GM23248 (cell line): ENCODE data around the gene ATP2B3. TPM values are rescaled to one million over a fixed set of nuclear protein-coding genes. Genes with fewer than 3 reads are reported as not detected.
A peak's percentile ranks its signal among the peaks of the same experiment; 100 is the strongest.

Experiments
- DNase-seq: peaks from one replicate; pipeline ENCODE4 v3.0.0-alpha.2; 2015
- H2AFZ ChIP-seq: fragments of 200-600 bp; sonication (generic); 2 replicates; pipeline ENCODE4 v1.6.1; 2016; ENCODE audit warnings: antibody characterized with exemption
- H3F3A ChIP-seq: fragments of 200-600 bp; sonication (generic); 2 replicates; pipeline ENCODE4 v1.6.1; 2016; ENCODE audit warnings: mild to moderate bottlenecking, antibody characterized with exemption, mixed run types; ENCODE audit not compliant: insufficient read depth
- H3K27ac ChIP-seq: fragments of 200-600 bp; sonication (generic); 2 replicates; pipeline ENCODE4 v1.5.1; 2016; ENCODE audit warnings: mild to moderate bottlenecking
- H3K27me3 ChIP-seq: fragments of 200-600 bp; sonication (generic); replicated peaks from 2 replicates; pipeline ENCODE4 v1.6.1; 2016; ENCODE audit warnings: mild to moderate bottlenecking; ENCODE audit not compliant: insufficient read depth
- H3K36me3 ChIP-seq: fragments of 200-600 bp; sonication (generic); 2 replicates; pipeline ENCODE4 v1.6.1; 2016; ENCODE audit warnings: low read depth, mild to moderate bottlenecking
- H3K4me1 ChIP-seq: fragments of 200-600 bp; sonication (generic); 2 replicates; pipeline ENCODE4 v1.6.1; 2016; ENCODE audit warnings: mild to moderate bottlenecking; ENCODE audit not compliant: insufficient read depth
- H3K4me2 ChIP-seq: fragments of 200-600 bp; sonication (generic); one replicate; pipeline ENCODE4 v1.6.1; 2016; ENCODE audit warnings: mild to moderate bottlenecking; ENCODE audit not compliant: unreplicated experiment
- H3K4me3 ChIP-seq: fragments of 200-600 bp; sonication (generic); 2 replicates; pipeline ENCODE4 v1.5.1; 2016; ENCODE audit warnings: mild to moderate bottlenecking
- H3K79me2 ChIP-seq: fragments of 200-600 bp; sonication (generic); 2 replicates; pipeline ENCODE4 v1.6.1; 2016; ENCODE audit warnings: mild to moderate bottlenecking; ENCODE audit not compliant: insufficient read depth
- H3K9ac ChIP-seq: fragments of 200-600 bp; sonication (generic); 2 replicates; pipeline ENCODE4 v1.6.1; 2016; ENCODE audit warnings: mild to moderate bottlenecking
- H3K9me2 ChIP-seq: fragments of 200-600 bp; sonication (generic); 2 replicates; pipeline ENCODE4 v1.6.1; 2016; ENCODE audit warnings: mixed run types, mild to moderate bottlenecking, moderate library complexity; ENCODE audit not compliant: insufficient read depth
- H3K9me3 ChIP-seq: fragments of 200-600 bp; sonication (generic); one replicate; pipeline ENCODE4 v1.6.1; 2017; ENCODE audit warnings: low read depth
- H4K20me1 ChIP-seq: fragments of 200-600 bp; sonication (generic); 2 replicates; pipeline ENCODE4 v1.6.0; 2016; ENCODE audit not compliant: insufficient read depth
- EZH2 ChIP-seq: fragments of 200-600 bp; sonication (generic); IDR thresholded peaks from 2 replicates; pipeline ENCODE4 v1.6.1; 2018; ENCODE audit warnings: antibody characterized with exemption, mild to moderate bottlenecking; ENCODE audit not compliant: insufficient read depth, poor library complexity, severe bottlenecking
- EZH2phosphoT487 ChIP-seq: fragments of 200-600 bp; sonication (generic); IDR thresholded peaks from 2 replicates; pipeline ENCODE4 v1.6.1; 2018; ENCODE audit warnings: antibody characterized with exemption, moderate library complexity, mild to moderate bottlenecking, low read depth; ENCODE audit not compliant: insufficient read depth
- WGBS, 2 experiments: methylation state at CpG; one replicate each; pipeline ENCODE4 v1.1.6; 2015 to 2017; ENCODE audit warnings: low lambda C conversion rate in 2 of 2, low coverage in 1 of 2; ENCODE audit errors: missing lambda C conversion rate in 2 of 2; 5-methylcytosine and 5-hydroxymethylcytosine counted together
- in situ Hi-C: fragments of 300-500 bp; cut with MboI; formaldehyde crosslinking; loops from 2 replicates; pipeline ENCODE4 v1.15.0; 2020
- polyA plus RNA-seq: library from polyadenylated mRNA; unstranded; fragments of >200 nt; fragmentation: Nextera tagmentation; extraction: Ambion mirVana; gene quantifications from 2 replicates; pipeline ENCODE4 v1.2.1, GENCODE V29; 2016
- total RNA-seq: library from RNA; depleted of rRNA; stranded (reverse); fragments of >200 nt; shearing (Covaris generic); gene quantifications from 2 replicates; pipeline ENCODE4 v1.2.3, GENCODE V29; 2014

Gene ATP2B3
- total and polyA plus RNA-seq, 2 experiments from 2014 or later = not detected

DNA sequence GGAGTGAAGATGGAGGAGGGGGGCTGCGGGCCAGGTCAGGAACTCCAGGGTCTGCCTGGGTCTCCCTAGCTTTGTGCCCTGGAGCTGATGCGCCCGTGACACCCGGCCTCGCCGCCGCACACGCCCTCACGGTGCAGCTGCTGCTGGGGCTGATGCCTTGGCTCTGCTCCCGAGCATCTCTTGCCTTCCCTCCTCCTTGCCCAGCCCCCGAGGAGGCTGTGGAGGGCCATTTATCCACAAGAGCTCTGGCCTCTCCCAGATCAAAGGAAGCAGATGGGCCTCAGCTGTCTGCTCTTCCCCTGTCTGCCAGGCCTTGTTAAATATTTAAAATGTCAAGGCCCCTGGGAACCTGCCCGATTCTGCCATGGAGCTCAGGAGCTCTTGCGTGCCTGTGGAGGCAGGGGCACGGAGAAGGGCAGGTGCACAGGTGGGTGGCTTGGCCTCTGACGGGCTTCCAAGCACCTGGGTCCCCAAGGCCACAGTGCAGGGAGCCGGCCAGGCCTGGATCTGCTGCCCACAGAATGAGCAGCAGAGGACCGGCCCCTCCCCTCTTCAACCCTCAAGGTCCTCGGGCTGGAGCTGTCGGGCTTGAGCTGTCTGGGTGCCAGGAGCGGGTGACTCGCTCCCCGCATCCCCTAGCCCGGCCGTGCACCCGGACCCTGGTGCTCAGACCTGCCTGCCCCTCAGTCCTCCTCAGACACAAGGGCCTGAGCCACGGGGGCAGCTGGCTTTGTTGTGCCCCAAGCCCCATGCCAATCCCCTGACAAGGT, 20.3 kb downstream of the ATP2B3 start:
- Histone ChIP-seq H3K4me1 (no peaks in the 10 kb centered on the region), H3K9me3 (no peaks in the 10 kb centered on the region), H3K4me2 (no peak overlapping the region), H4K20me1 (no peaks in the 10 kb centered on the region), H3K9ac (no peak overlapping the region), H2AFZ (no peak overlapping the region), H3F3A (no peaks in the 10 kb centered on the region), H3K36me3 (no peaks in the 10 kb centered on the region), H3K27me3 (no peaks in the 10 kb centered on the region), H3K9me2 (no peaks in the 10 kb centered on the region), H3K79me2 (no peaks in the 10 kb centered on the region), H3K27ac (no peak overlapping the region), H3K4me3 (no peak overlapping the region)
- DNase-seq = no peak
- 53 to 55% methylated on average over 11 to 13 of the region's 26 CpGs for whole genome bisulfite sequencing, 2 experiments
- TF ChIP-seq EZH2 (no peak), EZH2phosphoT487 (no peak)
- in situ Hi-C loops = no loop called here

DNA sequence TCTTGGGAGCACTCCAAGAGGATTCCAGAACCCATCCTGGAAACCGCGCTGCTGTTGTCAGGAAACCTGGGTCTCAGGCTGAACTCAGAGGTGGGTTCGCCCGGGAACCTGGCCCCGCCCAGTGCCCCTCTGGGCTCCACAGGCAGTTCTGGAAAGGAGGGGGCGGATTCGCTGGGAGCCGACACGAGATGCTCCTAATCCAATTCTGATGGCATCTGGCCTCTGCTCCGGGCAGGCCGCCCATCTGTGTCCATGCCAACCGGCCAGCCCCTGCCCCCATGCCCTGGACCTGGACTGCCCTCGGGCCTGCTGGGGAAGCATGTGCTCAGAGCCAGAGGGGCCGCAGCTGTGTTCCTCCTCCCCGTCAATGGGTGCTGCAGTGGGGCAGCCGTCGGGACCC, 21.0 kb downstream of the ATP2B3 start:
- Histone ChIP-seq H3K9me3 (no peaks in the 10 kb centered on the region), H3K9me2 (no peaks in the 10 kb centered on the region), H4K20me1 (no peaks in the 10 kb centered on the region), H3K4me1 (no peaks in the 10 kb centered on the region), H3K9ac (no peak overlapping the region), H3K79me2 (no peaks in the 10 kb centered on the region), H3F3A (no peaks in the 10 kb centered on the region), H3K36me3 (no peaks in the 10 kb centered on the region), H3K27ac (no peak overlapping the region), H3K4me3 (no peak overlapping the region), H2AFZ (no peak overlapping the region), H3K27me3 (no peaks in the 10 kb centered on the region), H3K4me2 (no peak overlapping the region)
- WGBS, 2 experiments = 10 to 31% methylated on average over 5 to 11 of the region's 17 CpGs
- TF ChIP-seq EZH2 (no peak), EZH2phosphoT487 (no peak)
- no peak for DNase-seq
- in situ Hi-C loops = no loop called here

DNA sequence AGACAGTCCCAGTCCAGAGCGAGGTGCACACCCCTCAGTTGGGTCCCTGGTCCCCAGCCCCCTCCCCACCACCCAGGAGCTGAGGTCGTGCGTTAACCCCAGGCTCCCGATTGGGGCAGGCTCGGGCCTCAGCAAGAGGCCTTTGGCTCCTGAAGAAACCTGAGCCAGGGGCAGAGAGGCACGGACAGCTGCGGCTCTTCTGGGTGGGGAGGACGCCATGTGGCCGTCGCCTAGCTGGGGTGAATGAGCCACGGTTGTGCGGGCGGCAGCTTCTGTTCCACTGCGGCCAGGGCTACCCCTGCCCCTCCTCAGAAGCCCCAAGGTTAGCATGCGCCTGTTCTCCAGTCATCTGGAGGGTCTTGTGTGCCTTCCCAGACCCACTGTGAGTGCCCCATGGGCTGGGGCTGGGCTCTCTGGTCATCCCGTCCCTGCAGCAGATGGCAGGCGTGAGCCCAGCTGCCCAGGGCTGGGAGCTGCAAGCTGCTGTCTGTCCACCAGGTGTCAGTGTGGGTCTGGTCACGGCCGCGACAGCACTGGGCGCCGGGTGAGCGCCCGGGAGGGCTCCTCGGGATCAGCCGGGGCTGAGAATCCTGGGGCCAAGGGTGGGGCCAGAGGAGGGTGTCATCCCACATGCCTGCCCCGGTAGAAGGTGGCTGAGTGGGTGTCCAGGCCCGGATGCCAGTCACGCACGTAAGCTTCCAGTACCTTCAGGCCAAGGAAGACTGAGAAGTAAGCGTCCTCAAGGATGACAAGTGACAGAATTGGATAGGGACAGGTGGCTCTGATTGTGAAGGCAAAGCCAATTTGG, 21.9 kb downstream of the ATP2B3 start:
- H3K4me1 ChIP-seq = no peaks in the 10 kb centered on the region

DNA sequence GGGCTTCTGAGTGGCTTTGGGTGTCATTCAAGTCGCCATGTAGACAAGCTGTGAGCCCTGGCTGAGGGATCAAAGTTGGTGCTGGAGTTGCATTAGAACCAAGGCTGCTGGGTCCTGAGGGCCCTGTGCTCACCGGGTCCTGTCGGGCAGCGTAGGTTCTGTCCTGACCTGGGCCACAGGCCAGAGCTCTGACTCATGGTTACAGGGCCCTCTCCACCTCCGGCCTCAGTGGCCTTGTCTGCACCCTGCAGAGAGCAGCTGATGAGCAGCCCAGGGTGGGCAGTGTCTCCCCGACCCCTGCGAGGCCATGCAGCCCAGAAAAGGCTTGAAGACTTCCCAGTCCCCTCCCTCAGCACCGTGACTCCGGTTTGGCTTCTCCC, 22.5 kb downstream of the ATP2B3 start:
- Histone ChIP-seq H2AFZ (no peak overlapping the region), H3K27me3 (no peaks in the 10 kb centered on the region), H3K36me3 (no peaks in the 10 kb centered on the region), H3K9ac (no peak overlapping the region), H3F3A (no peaks in the 10 kb centered on the region), H4K20me1 (no peaks in the 10 kb centered on the region), H3K9me3 (no peaks in the 10 kb centered on the region), H3K27ac (no peak overlapping the region), H3K4me2 (no peak overlapping the region), H3K79me2 (no peaks in the 10 kb centered on the region), H3K4me1 (no peaks in the 10 kb centered on the region), H3K4me3 (no peak overlapping the region), H3K9me2 (no peaks in the 10 kb centered on the region)
- in situ Hi-C loops = no loop called here
- WGBS, 2 experiments = 0 to 35% methylated on average over 1 to 4 of the region's 9 CpGs
- TF ChIP-seq EZH2 (no peak), EZH2phosphoT487 (no peak)
- no peak for DNase-seq

More for the DNA sequence above, 21.9 kb downstream of the ATP2B3 start:
- Histone ChIP-seq H3K27me3 (no peaks in the 10 kb centered on the region), H3K9ac (no peak overlapping the region), H3K27ac (no peak overlapping the region), H3K4me2 (no peak overlapping the region), H2AFZ (no peak overlapping the region), H3F3A (no peaks in the 10 kb centered on the region), H3K36me3 (no peaks in the 10 kb centered on the region), H3K79me2 (no peaks in the 10 kb centered on the region), H4K20me1 (no peaks in the 10 kb centered on the region), H3K9me2 (no peaks in the 10 kb centered on the region), H3K4me3 (no peak overlapping the region), H3K9me3 (no peaks in the 10 kb centered on the region)
- TF ChIP-seq EZH2 = no peak
- no peak for TF ChIP-seq EZH2phosphoT487
- WGBS, 2 experiments = 34 to 49% methylated on average over 10 to 17 of the region's 31 CpGs
- DNase-seq = peak; percentile 75
- in situ Hi-C loops = no loop called here
